K562 (cell line): Measurements from ENCODE around the gene GMIP. TPM values are rescaled to one million over a fixed set of nuclear protein-coding genes. Genes with fewer than 3 reads are reported as not detected.

Experiments used
- CHD1 ChIP-seq: fragments of 200-600 bp; sonication (generic); IDR thresholded peaks from one replicate; pipeline ENCODE4 v1.6.1; 2012; ENCODE audit warnings: mild to moderate bottlenecking, moderate library complexity, low read length, inconsistent platforms
- CREM ChIP-seq: IDR thresholded peaks from 2 replicates; pipeline ENCODE4 v1.6.1; 2014; ENCODE audit warnings: antibody characterized with exemption, low read depth
- CTBP1 ChIP-seq: fragments of 450-650 bp; IDR thresholded peaks from 2 replicates; pipeline ENCODE4 v1.6.1; 2016; ENCODE audit warnings: borderline replicate concordance
- EP400 ChIP-seq: fragments of 450-650 bp; IDR thresholded peaks from 2 replicates; pipeline ENCODE4 v1.6.1; 2017; ENCODE audit warnings: antibody characterized with exemption, mild to moderate bottlenecking, moderate library complexity
- FOXM1 ChIP-seq, 2 experiments: fragments of 450-650 bp in 1 of 2; sonication (generic) in 1 of 2; formaldehyde crosslinking in 1 of 2; IDR thresholded peaks; 2 replicates each; pipeline versions ENCODE4 v1.6.1 to v1.9.0; 2017 to 2022; ENCODE audit warnings: low read depth in 2 of 2, mild to moderate bottlenecking in 2 of 2, missing genetic modification reagents in 1 of 2, moderate library complexity in 1 of 2
- GABPA ChIP-seq: fragments of 200-800 bp; sonication (Bioruptor generic); conservative IDR thresholded peaks from 2 replicates; pipeline ENCODE4 v1.6.1; 2016; ENCODE audit warnings: low read depth, missing genetic modification characterization, missing compliant biosample characterization
- IFI16 ChIP-seq: fragments of 250-450 bp; sonication (Bioruptor Pico); IDR thresholded peaks from 2 replicates; pipeline ENCODE4 v2.1.2; 2022; ENCODE audit warnings: mild to moderate bottlenecking, inconsistent platforms
- KAT8 ChIP-seq: fragments of 450-650 bp; IDR thresholded peaks from 2 replicates; pipeline ENCODE4 v1.6.1; 2016; ENCODE audit warnings: low read depth, mild to moderate bottlenecking
- KDM1A ChIP-seq, 2 experiments: fragments of 450-650 bp; IDR thresholded peaks; 2 replicates each; pipeline ENCODE4 v1.6.1; 2016; ENCODE audit warnings: mild to moderate bottlenecking in 2 of 2
- MCM5 ChIP-seq: fragments of 450-650 bp; IDR thresholded peaks from 2 replicates; pipeline ENCODE4 v1.6.1; 2016; ENCODE audit warnings: low read depth
- MNT ChIP-seq, 2 experiments: fragments of 450-650 bp; conservative IDR thresholded peaks; 2 replicates each; pipeline ENCODE4 v1.6.1; 2017; ENCODE audit warnings: mild to moderate bottlenecking in 2 of 2, moderate library complexity in 2 of 2
- NR2C2 ChIP-seq, 2 experiments: fragments of 200-800 bp in 1 of 2; sonication (Bioruptor generic) in 1 of 2; sonication (generic) in 1 of 2; formaldehyde crosslinking in 1 of 2; IDR thresholded peaks; 2 replicates each; pipeline versions ENCODE4 v1.6.1 to v1.8.0; 2016 to 2022; ENCODE audit warnings: mild to moderate bottlenecking in 1 of 2, missing compliant biosample characterization in 1 of 2, missing genetic modification characterization in 1 of 2, missing genetic modification reagents in 1 of 2
- NR3C1 ChIP-seq: sonication (generic); formaldehyde crosslinking; IDR thresholded peaks from 2 replicates; pipeline ENCODE4 v1.8.1; 2022; ENCODE audit warnings: missing genetic modification reagents
- RBFOX2 ChIP-seq: fragments of 200-400 bp; formaldehyde crosslinking; IDR thresholded peaks from 2 replicates; pipeline ENCODE4 v1.6.1; 2017; ENCODE audit warnings: low read depth, mild to moderate bottlenecking, low read length, moderate library complexity
- RBM15 ChIP-seq: fragments of 200-400 bp; formaldehyde crosslinking; IDR thresholded peaks from 2 replicates; pipeline ENCODE4 v1.6.1; 2018; ENCODE audit warnings: mild to moderate bottlenecking, low read length, moderate library complexity; ENCODE audit not compliant: insufficient read depth
- SRSF3 ChIP-seq: fragments of 200-400 bp; formaldehyde crosslinking; IDR thresholded peaks from 2 replicates; pipeline ENCODE4 v1.6.1; 2016; ENCODE audit warnings: mild to moderate bottlenecking, low read length, moderate library complexity; ENCODE audit not compliant: insufficient read depth
- STAG1 ChIP-seq: sonication (generic); formaldehyde crosslinking; IDR thresholded peaks from 2 replicates; pipeline ENCODE4 v1.5.0; 2020; ENCODE audit warnings: missing genetic modification reagents, borderline replicate concordance
- TAF1 ChIP-seq: IDR thresholded peaks from 2 replicates; pipeline ENCODE4 v1.6.1; 2011; ENCODE audit warnings: mild to moderate bottlenecking, low read length, moderate library complexity; ENCODE audit not compliant: insufficient read depth, control insufficient read depth, severe bottlenecking; ENCODE audit errors: extremely low read depth
- TARDBP ChIP-seq: fragments of 450-650 bp; IDR thresholded peaks from 2 replicates; pipeline ENCODE4 v1.6.1; 2016
- TBL1XR1 ChIP-seq, 2 experiments: IDR thresholded peaks; 2 replicates each; pipeline ENCODE4 v1.6.1; 2012; ENCODE audit warnings: improper control_type of control experiment in 2 of 2, low read length in 2 of 2, mild to moderate bottlenecking in 1 of 2
- VEZF1 ChIP-seq: fragments of 200-800 bp; sonication (Bioruptor generic); IDR thresholded peaks from 2 replicates; pipeline ENCODE4 v1.6.1; 2017; ENCODE audit warnings: missing genetic modification characterization, missing compliant biosample characterization
- XRCC4 ChIP-seq: IDR thresholded peaks from one replicate; pipeline ENCODE4 v1.6.1; 2011; ENCODE audit not compliant: insufficient read depth, insufficient read length; ENCODE audit errors: extremely low read depth
- ZBTB17 ChIP-seq: fragments of 450-650 bp; formaldehyde crosslinking; IDR thresholded peaks from 2 replicates; pipeline ENCODE4 v1.4.0; 2020; ENCODE audit warnings: mild to moderate bottlenecking
- ZFPM2 ChIP-seq: fragments of 250-450 bp; sonication (Bioruptor Pico); IDR thresholded peaks from 2 replicates; pipeline ENCODE4 v1.5.1; 2022; ENCODE audit warnings: mild to moderate bottlenecking
- ZNF436 ChIP-seq: fragments of 250-450, 450-650 bp; sonication (Bioruptor Pico); formaldehyde crosslinking; IDR thresholded peaks from 2 replicates; pipeline ENCODE4 v1.7.0; 2020; ENCODE audit warnings: mild to moderate bottlenecking
- polyA plus RNA-seq, 8 experiments: library from polyadenylated mRNA; depleted of rRNA in 4 of 8; stranded (reverse) in 5 of 8; unstranded in 3 of 8; fragments of >200 nt; fragmentation: Nextera tagmentation in 2 of 8; fragmentation: Illumina TruSeq in 1 of 8; extraction: Ambion mirVana in 2 of 8; extraction: Trizol in 1 of 8; gene quantifications; 2 replicates each; pipeline versions ENCODE4 v1.2.1 to v1.2.3, GENCODE V29; 2011 to 2014; ENCODE audit warnings: inconsistent platforms in 1 of 8, missing spikeins in 1 of 8
- total RNA-seq, 7 experiments: library from RNA; depleted of rRNA in 6 of 7; stranded (reverse); fragments of >200 nt in 6 of 7; fragmentation: Illumina TruSeq in 2 of 7; extraction: Trizol in 2 of 7; gene quantifications; 2 replicates each; pipeline versions ENCODE4 v1.2.1 to v1.2.3, GENCODE V29; 2011 to 2021; ENCODE audit warnings: low replicate concordance in 1 of 7

The GMIP gene
- total and polyA plus RNA-seq, 9 of the 15 experiments (the other 6 are each of a cell fraction or from before 2014, with no cell fraction given) = 0.14 to 15.8 (median 3.2) TPM

GRCh38 chr19:19643158-19644053 lies at the start of gene GMIP (continued):
- TF ChIP-seq CTBP1 = peak; percentile 53; the same call in 1 of the 2 replicates
- peak; percentile 56; the same call in 1 of the 2 replicates for TF ChIP-seq EP400
- TF ChIP-seq XRCC4 = no peak
- TF ChIP-seq ZBTB17 (CRISPR knock-in tag) = no peak
- no peak for TF ChIP-seq SRSF3
- TF ChIP-seq TBL1XR1 (IDR thresholded peaks at IDR 0.05; ENCODE audit: low read length in 2 of 2) = no peak
- TF ChIP-seq NR2C2 (CRISPR knock-in tag; IDR thresholded peaks at IDR 0.05) = 0 out of 2 replicates have a peak, but pooled peaks have one; percentile 31
- TF ChIP-seq NR2C2 (tag; IDR thresholded peaks at IDR 0.05) = peak; percentile 57
- no peak for TF ChIP-seq RBM15
- peak in 1 of 2 experiments; percentile 70; a peak in 1 of 4 replicates for TF ChIP-seq KDM1A (IDR thresholded peaks at IDR 0.05)
- peak; percentile 63; the same call in 1 of the 2 replicates for TF ChIP-seq VEZF1 (CRISPR knock-in tag)
- TF ChIP-seq STAG1 (CRISPR knock-in tag) = no peak; the same call in 1 of the 2 replicates
- TF ChIP-seq CREM = 0 out of 2 replicates have a peak, but pooled peaks have one; percentile 30
- TF ChIP-seq ZNF436 = no peak
- TF ChIP-seq RBFOX2 = peak; percentile 83
- TF ChIP-seq GABPA (tag) = peak; percentile 53
- no peak for TF ChIP-seq MCM5
- peak; percentile 35 for TF ChIP-seq TAF1
- TF ChIP-seq CHD1 = peak; percentile 50
- no peak for TF ChIP-seq IFI16
- no peak for TF ChIP-seq ZFPM2 (CRISPR knock-in tag)
- TF ChIP-seq FOXM1 (IDR thresholded peaks at IDR 0.05; ENCODE audit: low read depth) = no peak
- no peak for TF ChIP-seq FOXM1 (CRISPR knock-in tag; IDR thresholded peaks at IDR 0.05; ENCODE audit: low read depth)
- TF ChIP-seq KAT8 = no peak
- 0 out of 4 replicates have a peak, but pooled peaks of 1 of the 2 experiments have one; percentile 10 for TF ChIP-seq MNT (conservative IDR thresholded peaks at IDR 0.05)
- TF ChIP-seq TARDBP = 0 out of 2 replicates have a peak, but pooled peaks have one; percentile 51
- no peak for TF ChIP-seq NR3C1 (CRISPR knock-in tag)
